GM21619 (cell line): Measurements from ENCODE around the gene IFNL2.
"Not testable (repeated sequence)": the region's sequence is repeated elsewhere in the genome, so short reads cannot be mapped to it uniquely, and the experiment has no call there.

Experiments used
- ATAC-seq: cut with Tn5 transposase; IDR thresholded peaks from one replicate; pipeline ENCODE4 v1.9.1; 2021; ENCODE audit not compliant: unreplicated experiment

Gene IFNL2

DNA sequence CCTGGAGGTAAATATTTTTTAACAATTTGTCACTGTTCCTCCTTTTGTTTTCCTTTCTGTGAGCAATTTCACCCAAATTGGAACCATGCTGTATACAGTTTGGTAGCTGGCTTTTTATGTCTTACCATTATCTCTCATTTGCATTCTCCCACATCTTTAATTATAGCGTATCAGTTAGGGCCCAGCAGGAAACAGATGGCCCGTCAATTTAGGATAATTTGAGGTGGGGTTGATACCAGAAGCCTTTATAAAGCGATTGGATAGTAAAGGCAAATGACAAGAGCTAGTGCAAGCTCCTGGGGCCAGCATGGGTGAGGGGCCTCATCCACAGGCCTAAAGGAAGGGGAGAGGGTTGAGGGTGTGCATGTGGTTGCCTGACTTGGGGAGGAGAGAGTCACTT, 15.7 kb upstream of the IFNL2 start:
- no peak for ATAC-seq

- no peak for ATAC-seq
These were observed 14.6 kb upstream of the IFNL2 start for GRCh38 chr19:39253374-39254149.

GRCh38 chr19:39254531-39255345, 13.5 kb upstream of the IFNL2 start:
- no peak for ATAC-seq

- ATAC-seq = no peak
These were observed 11.0 kb upstream of the IFNL2 start for GRCh38 chr19:39257227-39257626.

- no peak for ATAC-seq
These were observed 6.5 kb upstream of the IFNL2 start for GRCh38 chr19:39261704-39262103.

DNA sequence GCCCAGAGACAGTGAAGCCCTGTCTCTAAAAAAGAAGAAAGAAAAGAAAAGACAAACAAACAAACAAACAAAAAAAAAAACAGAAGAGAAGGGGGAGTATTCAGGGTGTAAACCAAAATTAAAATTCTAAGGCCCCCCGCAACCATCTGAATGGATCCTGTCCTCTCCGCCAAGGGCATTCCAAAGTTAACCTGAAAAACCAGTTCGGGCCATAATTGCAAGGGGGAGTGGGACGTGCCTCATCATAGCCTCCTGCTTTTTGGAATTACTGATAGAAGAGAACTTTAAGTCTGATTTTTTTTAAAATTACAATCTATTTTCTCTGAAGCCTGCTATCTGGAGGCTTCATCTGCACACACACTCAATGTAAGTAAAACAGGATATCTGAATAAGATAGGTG, 5.7 kb upstream of the IFNL2 start:
- no peak for ATAC-seq

- no peak for ATAC-seq
These were observed 4.3 kb upstream of the IFNL2 start for GRCh38 chr19:39263912-39264305.

GRCh38 chr19:39264306-39265290, 3.6 kb upstream of the IFNL2 start:
- no peak for ATAC-seq

- no peak for ATAC-seq
These were observed 2.8 kb upstream of the IFNL2 start for GRCh38 chr19:39265321-39265916.

DNA sequence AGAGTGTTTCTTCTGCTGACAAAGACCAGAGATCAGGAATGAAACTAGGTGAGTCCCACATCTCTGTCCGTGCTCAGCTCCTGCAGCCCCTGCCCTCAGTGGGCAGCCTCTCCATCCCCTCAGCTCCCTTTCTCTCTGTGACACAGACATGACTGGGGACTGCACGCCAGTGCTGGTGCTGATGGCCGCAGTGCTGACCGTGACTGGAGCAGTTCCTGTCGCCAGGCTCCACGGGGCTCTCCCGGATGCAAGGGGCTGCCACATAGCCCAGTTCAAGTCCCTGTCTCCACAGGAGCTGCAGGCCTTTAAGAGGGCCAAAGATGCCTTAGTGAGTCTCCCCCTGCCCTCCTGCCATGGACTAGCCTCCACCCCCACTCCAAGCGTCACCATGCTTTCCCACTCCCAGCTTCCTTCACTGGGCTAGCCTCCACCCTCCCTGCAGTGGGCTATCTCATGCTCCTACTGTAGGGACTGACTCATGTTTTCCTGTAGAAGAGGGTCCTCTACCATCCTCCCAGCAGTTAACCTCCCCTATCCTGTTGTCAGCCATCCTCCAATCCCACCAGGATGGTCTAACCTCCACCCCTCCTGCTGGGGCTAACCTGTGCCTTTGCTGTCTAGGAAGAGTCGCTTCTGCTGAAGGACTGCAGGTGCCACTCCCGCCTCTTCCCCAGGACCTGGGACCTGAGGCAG, 481 bp downstream of the IFNL2 start:
- ATAC-seq = not testable (repeated sequence)

- ATAC-seq = not testable (repeated sequence)
These were observed 1.2 kb downstream of the IFNL2 start for GRCh38 chr19:39269369-39269768.

GRCh38 chr19:39270036-39270871, 2.1 kb downstream of the IFNL2 start:
- ATAC-seq = no peak

DNA sequence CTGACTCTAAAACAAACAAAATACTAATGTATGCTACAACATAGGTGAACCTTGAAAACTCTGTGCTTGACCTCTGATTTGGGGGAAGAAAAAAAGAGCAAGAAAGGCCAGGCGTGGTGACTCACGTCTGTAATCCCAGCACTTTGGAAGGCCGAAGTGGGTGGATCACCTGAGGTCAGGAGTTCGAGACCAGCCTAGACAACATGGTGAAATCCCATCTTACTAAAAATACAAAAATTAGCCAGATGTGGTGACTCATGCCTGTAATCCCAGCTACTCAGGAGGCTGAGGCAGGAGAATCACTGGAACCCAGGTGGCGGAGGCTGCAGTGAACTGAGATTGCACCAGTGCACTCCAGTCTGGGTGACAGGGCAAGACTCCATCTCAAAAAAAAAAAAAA, 5.7 kb downstream of the IFNL2 start:
- ATAC-seq = not testable (repeated sequence)

GRCh38 chr19:39275578-39275977, 7.4 kb downstream of the IFNL2 start:
- ATAC-seq = no peak

DNA sequence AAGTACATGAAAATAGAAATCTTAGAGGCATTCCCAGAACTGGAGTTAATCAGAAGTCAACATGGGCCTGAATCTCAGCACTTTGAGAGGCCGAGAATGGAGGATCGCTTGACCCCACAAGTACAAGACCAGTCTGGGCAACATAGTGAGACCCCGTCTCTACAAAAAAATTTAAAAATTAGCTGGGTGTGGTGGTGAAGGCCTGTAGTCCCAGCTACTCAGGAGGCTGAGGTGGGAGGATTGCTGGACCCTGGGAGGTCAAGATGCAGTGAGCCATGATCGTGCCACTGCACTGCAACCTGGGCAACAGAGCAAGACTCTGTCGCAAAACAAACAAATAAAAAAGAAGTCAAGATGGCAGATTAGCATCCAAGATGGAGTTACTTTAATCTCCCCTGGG, 8.5 kb downstream of the IFNL2 start:
- no peak for ATAC-seq

- ATAC-seq = no peak
These were observed 9.4 kb downstream of the IFNL2 start for GRCh38 chr19:39277598-39277997.

DNA sequence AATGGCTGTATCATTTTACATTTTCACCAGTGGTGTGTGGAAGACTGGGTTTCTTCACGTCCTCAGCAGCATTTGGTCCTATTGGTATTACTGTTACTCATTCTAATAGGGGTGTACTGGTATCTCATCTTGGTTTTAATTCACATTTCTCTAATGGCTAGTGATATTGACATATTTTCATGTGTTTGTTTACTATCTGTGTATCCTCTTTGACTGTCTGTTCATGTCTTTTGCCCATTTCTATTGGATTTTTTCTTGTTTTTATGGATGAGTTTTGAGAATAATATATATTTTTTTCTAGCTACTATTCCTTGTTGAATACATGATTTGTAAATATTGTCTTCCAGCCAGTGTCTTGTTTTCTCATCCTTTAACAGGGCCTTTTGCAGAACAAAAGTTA, 13.8 kb downstream of the IFNL2 start:
- ATAC-seq = no peak

DNA sequence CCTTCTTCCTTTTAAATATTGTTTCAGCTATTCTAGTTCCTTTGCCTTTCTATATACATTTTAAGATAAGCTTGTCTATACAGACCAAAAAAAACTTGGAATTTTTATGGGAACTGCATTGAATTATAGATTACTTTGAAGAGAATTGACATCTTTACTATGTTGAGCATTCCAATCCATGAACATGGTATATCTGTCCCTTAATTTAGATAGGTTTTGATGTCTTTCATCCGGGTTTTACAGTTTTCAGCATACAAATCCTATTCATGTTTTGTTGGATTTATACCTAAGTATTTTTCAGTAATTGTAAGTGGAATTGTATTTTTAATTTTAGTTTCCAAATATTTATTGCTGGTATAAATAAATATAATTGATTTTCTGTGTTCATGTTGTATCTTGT, 15.8 kb downstream of the IFNL2 start:
- ATAC-seq = no peak

DNA sequence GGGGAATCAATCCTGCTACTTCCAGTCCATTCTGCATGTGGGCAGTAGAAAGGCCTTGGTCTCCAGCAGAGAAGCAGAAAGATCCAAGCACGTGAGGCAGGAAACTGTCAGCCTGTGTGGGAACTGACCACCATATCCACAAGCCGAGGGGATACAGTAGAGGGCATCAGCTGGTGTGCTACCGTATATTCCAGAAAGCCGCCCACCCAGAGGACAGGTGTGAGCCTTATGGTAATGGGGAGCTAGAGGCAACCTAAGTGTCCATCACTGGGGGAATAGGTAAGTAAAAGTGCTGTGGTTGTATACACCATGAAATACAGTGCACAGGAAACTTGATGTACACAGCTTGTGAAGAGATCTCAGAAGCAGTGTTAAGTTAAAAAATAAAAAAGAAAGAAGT, 25.2 kb downstream of the IFNL2 start:
- no peak for ATAC-seq
